K562 (cell line): ENCODE measurements around the gene PAX5.

Source experiments
- GABPB1 ChIP-seq: sonication (generic); formaldehyde crosslinking; IDR thresholded peaks from 2 replicates; pipeline ENCODE4 v1.8.0; 2022; ENCODE audit warnings: mild to moderate bottlenecking, missing genetic modification reagents
- NRF1 ChIP-seq, 2 experiments: fragments of 450-650 bp; IDR thresholded peaks in 1 of 2; conservative IDR thresholded peaks in 1 of 2; 2 replicates each; pipeline ENCODE4 v1.6.1; 2014; ENCODE audit warnings: mild to moderate bottlenecking in 2 of 2
- RB1 ChIP-seq: fragments of 450-650 bp; IDR thresholded peaks from 2 replicates; pipeline ENCODE4 v1.6.1; 2017; ENCODE audit warnings: low read depth, mild to moderate bottlenecking
- SMAD1 ChIP-seq: fragments of 150-350 bp; IDR thresholded peaks from 2 replicates; pipeline ENCODE4 v1.6.1; 2014; ENCODE audit warnings: low read length, low read depth; ENCODE audit not compliant: partially characterized antibody
- TCF7L2 ChIP-seq: fragments of 150-350 bp; IDR thresholded peaks from 2 replicates; pipeline ENCODE4 v1.6.1; 2016; ENCODE audit warnings: low read depth, mild to moderate bottlenecking, low read length, moderate library complexity
- THRA ChIP-seq: fragments of 450-650 bp; IDR thresholded peaks from 2 replicates; pipeline ENCODE4 v1.6.1; 2017; ENCODE audit warnings: mild to moderate bottlenecking, moderate library complexity
- ZC3H4 ChIP-seq: sonication (generic); formaldehyde crosslinking; IDR thresholded peaks from 2 replicates; pipeline ENCODE4 v1.9.0; 2021; ENCODE audit warnings: missing genetic modification reagents, borderline replicate concordance
- ZNF354B ChIP-seq: fragments of 250-450 bp; sonication (Bioruptor Pico); IDR thresholded peaks from 2 replicates; pipeline ENCODE4 v1.4.0; 2020
- ZZZ3 ChIP-seq: fragments of 450-650 bp; IDR thresholded peaks from 2 replicates; pipeline ENCODE4 v1.6.1; 2016; ENCODE audit warnings: antibody characterized with exemption, mild to moderate bottlenecking, moderate library complexity

GRCh38 chr9:37056046-37056920 is 22.2 kb upstream of the PAX5 start:
- TF ChIP-seq SMAD1 (no peak), ZC3H4 (CRISPR knock-in tag) (no peak), ZZZ3 (no peak), TCF7L2 (no peak), GABPB1 (CRISPR knock-in tag) (no peak), RB1 (no peak), NRF1 (conservative IDR thresholded peaks at IDR 0.05 in 1 of 2, IDR thresholded peaks at IDR 0.05 in 1 of 2) (no peak), THRA (no peak), ZNF354B (CRISPR knock-in tag) (no peak)
